ENCODE results near the gene ADAMTS15.

GRCh38 chr11:130486391-130486836 is 38.0 kb downstream of the ADAMTS15 start:
- no peak for TF ChIP-seq CTCF (IDR thresholded peaks at IDR 0.05)
- no peak for TF ChIP-seq POLR2A (IDR thresholded peaks at IDR 0.05)

All from lower leg skin (tissue), 3 donors.